ENCODE measurements around the gene SAAL1. TPM values are rescaled to one million over a fixed set of nuclear protein-coding genes. Genes with fewer than 3 reads are reported as not detected.
"Not testable (repeated sequence)": the region's sequence is repeated elsewhere in the genome, so short reads cannot be mapped to it uniquely, and the experiment has no call there.

The SAAL1 gene, protein sequence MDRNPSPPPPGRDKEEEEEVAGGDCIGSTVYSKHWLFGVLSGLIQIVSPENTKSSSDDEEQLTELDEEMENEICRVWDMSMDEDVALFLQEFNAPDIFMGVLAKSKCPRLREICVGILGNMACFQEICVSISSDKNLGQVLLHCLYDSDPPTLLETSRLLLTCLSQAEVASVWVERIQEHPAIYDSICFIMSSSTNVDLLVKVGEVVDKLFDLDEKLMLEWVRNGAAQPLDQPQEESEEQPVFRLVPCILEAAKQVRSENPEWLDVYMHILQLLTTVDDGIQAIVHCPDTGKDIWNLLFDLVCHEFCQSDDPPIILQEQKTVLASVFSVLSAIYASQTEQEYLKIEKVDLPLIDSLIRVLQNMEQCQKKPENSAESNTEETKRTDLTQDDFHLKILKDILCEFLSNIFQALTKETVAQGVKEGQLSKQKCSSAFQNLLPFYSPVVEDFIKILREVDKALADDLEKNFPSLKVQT
- 10 to 100 TPM; 28.6 to 42.6 (median 29.7) TPM for polyA plus RNA-seq (ENCODE audit: insufficient read length in 3 of 3)
- long read RNA-seq, donor 1, partial matches to known transcripts, result 0 of 6 reads
- long read RNA-seq, donor 1, other reads (novel, unspliced or antisense), result 0 of 6 reads
- long read RNA-seq, donor 2, partial matches to known transcripts, result 0 of 5 reads
- long read RNA-seq, donor 2, other reads (novel, unspliced or antisense), result 0 of 5 reads
- long read RNA-seq, donor 3, transcript SAAL1-202 (12 exons, 1,582 nt), result major isoform, 8 of 9 reads
- long read RNA-seq, donor 3, partial matches to known transcripts, result 0 of 9 reads
- long read RNA-seq, donor 3, other reads (novel, unspliced or antisense), result 0 of 9 reads
- long read RNA-seq, donor 4, transcript SAAL1-202 (12 exons, 1,582 nt), result major isoform, 5 of 7 reads
- long read RNA-seq, donor 4, partial matches to known transcripts, result 0 of 7 reads
- long read RNA-seq, donor 4, other reads (novel, unspliced or antisense), result 0 of 7 reads
- long read RNA-seq, donor 5, result 0 reads
- long read RNA-seq, donor 6, transcript SAAL1-206 (2 exons, 471 nt), result major isoform, 7 of 9 reads
- long read RNA-seq, donor 6, partial matches to known transcripts, result 0 of 9 reads
- long read RNA-seq, donor 6, other reads (novel, unspliced or antisense), result 0 of 9 reads
- long read RNA-seq, donor 7, partial matches to known transcripts, result 0 of 5 reads
- long read RNA-seq, donor 7, other reads (novel, unspliced or antisense), result 0 of 5 reads
- long read RNA-seq, donor 8, transcript SAAL1-206 (2 exons, 471 nt), result major isoform, 6 of 11 reads
- long read RNA-seq, donor 8, partial matches to known transcripts, result 0 of 11 reads
- long read RNA-seq, donor 8, other reads (novel, unspliced or antisense), result 0 of 11 reads
- long read RNA-seq, donor 9, partial matches to known transcripts, result 0 of 7 reads
- long read RNA-seq, donor 9, other reads (novel, unspliced or antisense), result 0 of 7 reads
- long read RNA-seq, donor 10, partial matches to known transcripts, result 0 of 5 reads
- long read RNA-seq, donor 10, other reads (novel, unspliced or antisense), result 0 of 5 reads
- long read RNA-seq, donor 11, partial matches to known transcripts, result 0 of 2 reads
- long read RNA-seq, donor 11, other reads (novel, unspliced or antisense), result 0 of 2 reads
- long read RNA-seq, donor 12, partial matches to known transcripts, result 0 of 5 reads
- long read RNA-seq, donor 12, other reads (novel, unspliced or antisense), result 0 of 5 reads
- long read RNA-seq, donor 13, result 0 reads
- long read RNA-seq, donor 14, partial matches to known transcripts, result 0 of 4 reads
- long read RNA-seq, donor 14, other reads (novel, unspliced or antisense), result 0 of 4 reads
- long read RNA-seq, donor 15, partial matches to known transcripts, result 0 of 2 reads
- long read RNA-seq, donor 15, other reads (novel, unspliced or antisense), result 0 of 2 reads
- long read RNA-seq, donor 16, transcript SAAL1-202 (12 exons, 1,582 nt), result major isoform, 10 of 18 reads
- long read RNA-seq, donor 16, partial matches to known transcripts, result 0 of 18 reads
- long read RNA-seq, donor 16, other reads (novel, unspliced or antisense), result 0 of 18 reads

DNA sequence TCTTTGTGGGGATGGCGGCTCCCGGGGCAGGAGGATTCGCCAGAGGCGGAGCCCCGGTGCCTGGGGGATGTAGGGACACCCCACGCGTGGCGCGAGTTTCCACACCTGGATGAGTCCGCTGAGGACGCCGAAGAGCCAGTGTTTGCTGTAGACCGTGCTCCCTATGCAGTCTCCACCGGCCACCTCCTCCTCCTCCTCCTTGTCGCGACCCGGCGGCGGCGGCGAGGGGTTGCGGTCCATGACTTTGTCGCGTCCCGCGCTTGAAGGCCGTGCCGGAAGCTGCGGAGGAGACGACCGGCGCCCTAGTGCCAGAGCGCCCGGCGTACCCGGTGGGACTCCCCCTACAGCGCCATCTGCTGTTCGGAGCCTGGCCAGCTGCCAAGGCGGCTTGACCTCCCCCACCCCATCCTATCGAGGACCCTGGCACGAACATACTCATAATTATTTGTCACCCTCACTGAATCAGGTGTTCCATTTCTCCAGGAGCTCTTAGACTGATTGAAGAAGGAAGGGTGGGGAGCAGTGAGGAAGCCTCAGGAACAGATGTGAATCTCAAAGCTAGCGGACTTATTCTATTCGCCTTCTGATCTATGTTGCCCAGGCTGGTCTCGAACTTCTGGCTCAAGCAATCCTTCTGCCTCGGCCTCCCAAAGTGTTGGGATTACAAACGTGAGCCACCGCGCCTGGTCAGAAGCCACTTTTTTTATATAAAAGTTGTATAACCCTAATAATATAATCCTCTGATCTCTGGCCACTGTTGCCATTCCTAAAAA lies at the start of gene SAAL1:
TSS of gene SAAL1 (minus strand) at position 281 of the 773 bp plus-strand sequence. CDS start at position 240, 41 bp downstream.
- peak; percentile 65 to 80 (median 74) for DNase-seq (ENCODE audit: extremely low read depth in 1 of 11, low read depth in 9 of 11, low spot score in 4 of 11)

DNA sequence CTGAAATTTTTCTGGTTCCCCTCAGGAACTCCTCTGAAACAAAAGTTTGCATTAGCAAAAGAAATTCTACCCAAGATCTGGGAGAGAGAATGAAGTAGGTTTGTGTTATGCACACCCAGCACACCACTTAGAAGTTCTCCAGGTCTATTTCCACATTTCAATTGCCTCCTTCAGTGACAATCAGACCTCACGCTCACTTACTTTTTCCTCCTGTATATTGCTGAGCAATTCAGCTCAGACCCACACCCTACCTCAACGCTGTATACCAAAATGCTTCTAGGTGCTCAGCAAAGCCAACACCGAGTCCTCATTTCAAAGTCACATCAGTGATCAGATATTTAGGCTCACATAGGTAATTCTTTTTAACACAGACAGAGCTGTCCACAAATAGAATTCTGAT lies 45.7 kb upstream of the SAAL1 start:
- DNase-seq (ENCODE audit: extremely low read depth in 1 of 11, low read depth in 9 of 11, low spot score in 4 of 11), result no peak

DNA sequence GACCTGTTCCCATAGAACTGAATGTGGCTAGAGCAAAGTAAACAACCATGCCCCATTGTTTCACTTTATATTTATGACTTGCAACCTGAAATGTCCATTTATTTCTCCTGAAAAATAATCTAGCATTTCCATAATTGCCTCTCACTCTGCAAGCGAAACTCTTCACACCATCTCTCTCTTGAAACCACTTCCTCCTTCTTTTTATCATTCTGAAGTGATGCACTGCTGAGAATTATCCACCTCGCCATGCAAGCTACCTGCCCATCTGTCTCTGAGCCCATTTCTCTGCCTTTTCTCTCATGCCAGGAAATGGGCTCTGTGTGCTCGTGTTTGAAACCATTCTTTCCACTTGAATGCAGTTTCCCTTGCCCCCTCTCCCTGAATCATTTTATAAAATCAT lies 40.0 kb upstream of the SAAL1 start:
- no peak for DNase-seq (ENCODE audit: extremely low read depth in 1 of 11, low read depth in 9 of 11, low spot score in 4 of 11)

DNA sequence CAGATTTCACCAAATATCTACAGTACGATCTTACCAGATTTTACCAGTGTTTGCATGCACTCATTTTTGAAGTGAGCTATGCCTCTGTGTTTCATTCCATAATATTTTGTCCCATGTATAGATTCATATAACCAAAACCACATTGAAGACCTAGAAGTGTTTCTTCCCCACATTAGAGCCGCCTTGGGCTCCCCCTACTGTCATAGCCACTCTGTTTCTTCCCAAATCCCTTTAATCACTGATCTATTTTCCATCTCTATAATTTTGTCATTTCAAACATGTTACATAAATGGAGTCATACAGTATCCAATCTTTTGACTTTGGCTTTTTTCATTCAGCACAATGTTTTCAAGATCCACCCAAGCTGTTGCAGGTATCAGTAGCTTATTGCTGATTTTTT lies 39.1 kb upstream of the SAAL1 start:
- DNase-seq (ENCODE audit: extremely low read depth in 1 of 11, low read depth in 9 of 11, low spot score in 4 of 11), result no peak

DNA sequence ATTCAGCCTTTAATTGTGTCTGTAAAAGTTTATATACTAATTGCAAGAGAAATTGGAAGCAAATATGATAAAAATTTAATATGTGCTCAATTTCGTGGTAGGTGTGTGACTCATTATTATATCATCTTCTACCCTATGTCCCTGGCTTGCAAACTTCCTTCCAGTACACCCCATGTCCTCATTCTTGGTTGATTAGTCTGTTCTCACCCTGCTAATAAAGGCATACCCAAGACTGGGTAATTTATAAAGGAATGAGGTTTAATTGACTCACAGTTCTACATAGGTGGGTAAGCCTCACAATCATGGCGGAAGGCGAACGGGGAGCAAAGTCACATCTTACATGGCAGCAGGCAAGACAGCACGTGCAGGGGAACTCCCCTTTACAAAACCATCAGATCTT lies 38.4 kb upstream of the SAAL1 start:
- no peak for DNase-seq (ENCODE audit: extremely low read depth in 1 of 11, low read depth in 9 of 11, low spot score in 4 of 11)

DNA sequence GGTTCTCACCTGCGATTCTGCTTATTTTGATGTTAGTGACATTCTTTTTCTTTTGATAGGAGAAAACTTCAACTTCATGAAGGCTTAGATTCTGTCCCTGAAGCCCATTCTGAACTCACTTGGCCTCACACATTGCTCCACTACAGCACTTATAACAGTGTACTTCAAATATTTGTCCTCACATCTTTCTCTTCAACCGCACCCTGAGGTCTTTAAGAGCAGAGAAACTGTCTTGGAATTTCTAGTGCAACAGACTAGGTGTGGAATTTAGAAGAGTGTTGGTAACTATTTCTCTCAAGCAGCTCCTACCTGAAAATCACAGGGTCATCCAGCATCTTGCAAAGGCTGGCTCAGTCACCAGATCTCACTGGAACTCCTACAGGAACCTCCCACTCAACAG lies 34.3 kb upstream of the SAAL1 start:
- DNase-seq (ENCODE audit: extremely low read depth in 1 of 11, low read depth in 9 of 11, low spot score in 4 of 11), result no peak

DNA sequence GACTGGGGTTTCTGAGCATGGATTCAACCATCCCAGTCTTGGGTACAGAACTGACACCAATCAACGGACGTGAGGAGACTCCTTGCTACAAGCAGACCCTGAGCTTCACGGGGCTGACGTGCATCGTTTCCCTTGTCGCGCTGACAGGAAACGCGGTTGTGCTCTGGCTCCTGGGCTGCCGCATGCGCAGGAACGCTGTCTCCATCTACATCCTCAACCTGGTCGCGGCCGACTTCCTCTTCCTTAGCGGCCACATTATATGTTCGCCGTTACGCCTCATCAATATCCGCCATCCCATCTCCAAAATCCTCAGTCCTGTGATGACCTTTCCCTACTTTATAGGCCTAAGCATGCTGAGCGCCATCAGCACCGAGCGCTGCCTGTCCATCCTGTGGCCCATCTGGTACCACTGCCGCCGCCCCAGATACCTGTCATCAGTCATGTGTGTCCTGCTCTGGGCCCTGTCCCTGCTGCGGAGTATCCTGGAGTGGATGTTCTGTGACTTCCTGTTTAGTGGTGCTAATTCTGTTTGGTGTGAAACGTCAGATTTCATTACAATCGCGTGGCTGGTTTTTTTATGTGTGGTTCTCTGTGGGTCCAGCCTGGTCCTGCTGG lies 31.4 kb upstream of the SAAL1 start:
- no peak for DNase-seq (ENCODE audit: extremely low read depth in 1 of 11, low read depth in 9 of 11, low spot score in 4 of 11)

DNA sequence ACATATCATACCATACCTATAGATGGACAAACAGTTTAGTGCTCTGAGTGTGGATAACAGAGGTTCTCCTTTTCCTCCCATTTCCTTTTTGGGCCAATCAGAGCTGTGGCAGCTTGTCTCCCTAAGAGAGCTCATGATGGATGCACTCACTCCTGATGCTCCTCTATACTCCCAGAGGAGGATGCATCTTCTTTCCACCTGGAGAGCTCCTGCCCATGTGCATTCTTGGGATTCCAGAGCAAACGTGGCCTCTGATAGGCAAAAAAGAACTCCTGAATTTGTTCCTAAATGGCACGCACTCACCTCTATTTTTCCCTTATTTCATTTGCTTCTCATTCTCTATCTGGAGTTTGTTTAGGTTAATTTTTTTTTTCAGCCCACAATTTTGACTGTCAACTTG lies 29.4 kb upstream of the SAAL1 start:
- no peak for DNase-seq (ENCODE audit: extremely low read depth in 1 of 11, low read depth in 9 of 11, low spot score in 4 of 11)

DNA sequence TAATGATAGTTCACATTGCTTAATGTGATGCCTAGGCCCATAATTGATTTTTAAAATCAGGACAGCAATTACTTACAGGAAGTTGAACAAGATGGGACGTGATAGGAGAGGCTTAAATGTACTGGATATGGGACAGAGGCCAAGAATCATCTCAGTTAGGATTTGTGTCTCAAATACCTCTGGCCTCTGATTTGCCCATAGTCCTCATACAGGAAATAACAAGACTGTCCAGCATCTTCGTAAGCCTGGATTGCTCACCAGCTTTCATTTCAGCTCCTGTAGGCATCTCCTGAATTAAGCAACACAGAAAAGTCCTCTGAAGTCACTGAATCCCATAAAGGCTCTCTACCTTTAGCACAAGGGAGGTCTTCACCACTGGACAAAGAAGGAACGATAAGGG lies 26.5 kb upstream of the SAAL1 start, which contains the start of gene MRGPRX3:
TSS of gene MRGPRX3 (plus strand) at position 231 of the 400 bp plus-strand sequence. CDS start 4,632 bp downstream, outside the sequence.
- no peak for DNase-seq (ENCODE audit: extremely low read depth in 1 of 11, low read depth in 9 of 11, low spot score in 4 of 11)

DNA sequence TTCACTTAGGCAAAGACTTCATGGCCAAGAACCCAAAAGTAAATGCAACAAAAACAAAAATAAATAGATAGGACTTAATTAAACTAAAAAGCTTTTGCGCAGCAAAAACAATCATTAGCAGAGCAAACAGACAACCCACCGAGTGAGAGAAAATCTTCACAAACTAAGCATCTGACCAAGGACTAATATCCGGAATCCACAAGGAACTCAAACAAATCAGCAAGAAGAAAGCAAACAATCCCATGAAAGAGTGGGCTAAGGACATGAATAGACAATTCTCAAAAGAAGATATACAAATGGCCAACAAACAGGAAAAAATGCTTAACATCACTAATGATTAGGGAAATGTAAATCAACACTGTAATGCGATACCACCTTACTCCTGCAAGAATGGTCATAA lies 25.2 kb upstream of the SAAL1 start:
- not testable (repeated sequence) for DNase-seq (ENCODE audit: extremely low read depth in 1 of 11, low read depth in 9 of 11, low spot score in 4 of 11)

DNA sequence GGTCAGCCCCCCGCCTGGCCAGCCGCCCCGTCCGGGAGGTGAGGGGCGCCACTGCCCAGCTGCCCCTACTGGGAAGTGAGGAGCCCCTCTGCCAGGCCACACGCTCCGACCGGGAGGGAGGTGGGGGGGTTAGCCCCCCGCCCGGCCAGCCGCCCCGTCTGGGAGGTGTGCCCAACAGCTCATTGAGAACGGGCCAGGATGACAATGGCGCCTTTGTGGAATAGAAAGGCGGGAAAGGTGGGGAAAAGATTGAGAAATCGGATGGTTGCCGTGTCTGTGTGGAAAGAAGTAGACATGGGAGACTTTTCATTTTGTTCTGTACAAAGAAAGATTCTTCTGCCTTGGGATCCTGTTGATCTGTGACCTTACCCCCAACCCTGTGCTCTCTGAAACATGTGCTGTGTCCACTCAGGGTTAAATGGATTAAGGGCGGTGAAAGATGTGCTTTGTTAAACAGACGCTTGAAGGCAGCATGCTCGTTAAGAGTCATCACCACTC lies 15.5 kb upstream of the SAAL1 start:
- DNase-seq (ENCODE audit: extremely low read depth in 1 of 11, low read depth in 9 of 11, low spot score in 4 of 11), result not testable (repeated sequence)

DNA sequence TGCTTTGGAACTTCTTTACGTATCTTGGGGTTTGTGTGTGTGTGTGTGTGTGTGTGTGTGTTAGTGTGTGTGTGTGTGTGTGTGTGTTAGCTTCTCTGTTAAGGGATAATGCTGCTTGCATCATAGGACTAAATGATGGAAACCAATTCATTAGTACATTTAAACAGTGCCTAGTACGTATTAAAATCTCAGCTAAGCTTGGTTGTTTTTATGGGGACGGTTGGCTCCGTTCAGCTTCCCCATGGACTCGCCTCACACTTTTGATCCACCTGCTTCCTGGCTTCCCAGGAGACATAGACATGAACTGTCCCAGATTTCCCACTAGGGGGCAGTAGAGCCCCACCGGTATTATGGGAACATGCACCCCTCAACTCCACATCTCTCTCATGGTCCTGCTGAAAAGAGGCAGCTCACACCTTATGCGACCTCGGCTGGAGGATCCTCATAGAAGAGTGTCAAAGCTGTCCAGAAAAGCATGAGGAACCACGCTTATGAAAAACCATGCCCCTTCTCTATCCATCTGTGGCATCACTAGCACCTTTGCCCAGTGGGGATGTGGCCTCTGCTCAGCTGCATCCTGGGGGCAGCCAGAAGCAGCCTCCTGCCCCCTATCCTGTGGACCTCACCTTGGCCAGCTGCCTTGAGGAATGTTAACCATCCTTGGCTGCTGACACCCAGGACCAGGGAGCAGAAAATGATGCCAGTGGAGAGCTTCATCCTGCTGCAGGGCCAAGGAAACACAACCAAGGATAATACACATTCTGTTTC lies 9.7 kb upstream of the SAAL1 start:
- peak in 9 of 11 donors; percentile 30 to 56 (median 42) for DNase-seq (ENCODE audit: extremely low read depth in 1 of 11, low read depth in 9 of 11, low spot score in 4 of 11)

DNA sequence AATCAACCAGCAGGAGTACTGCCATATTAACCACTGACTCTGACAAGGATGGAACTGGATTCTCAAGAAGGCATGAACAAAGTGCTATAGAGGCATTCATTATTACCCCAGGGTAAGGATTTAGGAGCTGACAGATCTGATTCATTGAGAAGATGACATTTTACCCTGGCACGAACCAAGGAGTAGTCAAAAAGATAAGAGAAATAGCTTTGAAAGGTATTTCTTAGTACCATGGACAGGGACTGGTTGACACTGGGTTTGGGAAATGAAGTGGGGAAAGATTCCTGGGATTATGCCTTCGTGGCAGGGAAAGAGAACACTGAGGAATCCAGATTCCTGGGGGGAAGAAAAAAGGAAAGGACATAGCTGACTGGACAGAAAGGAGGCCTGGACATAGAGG lies 5.1 kb upstream of the SAAL1 start:
- no peak for DNase-seq (ENCODE audit: extremely low read depth in 1 of 11, low read depth in 9 of 11, low spot score in 4 of 11)

DNA sequence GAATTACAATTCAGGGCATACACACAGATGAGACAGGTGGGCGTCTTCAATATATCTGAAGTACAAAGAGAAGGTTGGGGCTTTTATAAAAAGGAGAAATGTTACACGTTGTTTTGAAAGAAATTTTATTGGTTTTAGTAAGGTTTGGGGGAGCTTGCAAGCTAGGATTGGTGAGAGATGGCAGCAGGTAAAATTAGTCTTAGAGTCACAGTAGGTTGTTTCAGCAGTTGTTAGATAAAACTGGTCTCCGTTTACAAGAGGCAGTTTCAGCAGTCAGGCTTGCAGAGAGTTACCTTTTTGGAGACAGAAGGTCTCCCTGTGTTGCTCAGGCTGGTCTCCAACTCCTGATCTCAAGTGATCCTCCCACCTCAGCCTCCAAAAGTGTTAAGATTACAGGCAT lies 2.4 kb upstream of the SAAL1 start:
- no peak for DNase-seq (ENCODE audit: extremely low read depth in 1 of 11, low read depth in 9 of 11, low spot score in 4 of 11)

DNA sequence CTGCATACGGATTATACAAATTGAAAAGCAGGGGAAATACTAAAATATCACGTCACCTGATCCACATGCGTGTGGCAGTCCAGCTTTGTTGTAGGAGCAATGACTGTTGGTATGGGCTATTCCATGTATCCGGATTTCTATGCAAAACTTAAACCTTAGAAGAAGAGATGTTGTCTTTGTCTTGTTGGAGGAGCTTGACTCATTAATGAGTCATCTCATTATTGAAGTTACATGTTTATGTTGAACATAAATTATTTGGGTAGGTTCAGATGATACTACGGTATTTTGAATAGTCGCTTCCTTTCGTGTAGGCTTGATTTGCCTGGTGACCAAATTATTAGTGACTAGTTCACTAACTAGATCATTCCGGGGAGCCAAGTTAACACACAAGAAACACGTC lies 806 bp upstream of the SAAL1 start:
- no peak for DNase-seq (ENCODE audit: extremely low read depth in 1 of 11, low read depth in 9 of 11, low spot score in 4 of 11)
